ENCODE data around the gene PLB1.

Gene PLB1

GRCh38 chr2:28509361-28509760 lies 13.5 kb downstream of the PLB1 start:
- no peak overlapping the region for H3K4me3 Mint-ChIP-seq
- peaks cover 28% of the 10 kb centered on the region for H3K4me1 Mint-ChIP-seq
- H3K27ac Mint-ChIP-seq = peak overlapping the region; percentile 56
- peaks cover 13% of the 10 kb centered on the region for H3K9me3 Mint-ChIP-seq
- DNase-seq (ENCODE audit: low spot score in 2 of 2) (no peak), ATAC-seq (no peak)
- no peaks in the 10 kb centered on the region for H3K36me3 Mint-ChIP-seq

GRCh38 chr2:28510184-28510583 lies 14.3 kb downstream of the PLB1 start:
- no peak overlapping the region for H3K4me3 Mint-ChIP-seq
- ATAC-seq (no peak), DNase-seq (ENCODE audit: low spot score in 2 of 2) (no peak)
- no peaks in the 10 kb centered on the region for H3K36me3 Mint-ChIP-seq
- peaks cover 28% of the 10 kb centered on the region for H3K4me1 Mint-ChIP-seq
- no peak overlapping the region for H3K27ac Mint-ChIP-seq
- H3K9me3 Mint-ChIP-seq = peaks cover 13% of the 10 kb centered on the region

- peaks cover 13% of the 10 kb centered on the region for H3K9me3 Mint-ChIP-seq
- H3K4me1 Mint-ChIP-seq = peaks cover 15% of the 10 kb centered on the region
- no peak for ATAC-seq
- H3K27ac Mint-ChIP-seq = no peak overlapping the region
- no peak overlapping the region for H3K4me3 Mint-ChIP-seq
- DNase-seq (ENCODE audit: low spot score in 2 of 2) = no peak
- no peaks in the 10 kb centered on the region for H3K36me3 Mint-ChIP-seq
These were observed 16.2 kb downstream of the PLB1 start for GRCh38 chr2:28511871-28512606.

GRCh38 chr2:28512607-28512965 lies 16.7 kb downstream of the PLB1 start:
- Mint-ChIP-seq H3K4me1 (peaks cover 14% of the 10 kb centered on the region), H3K36me3 (no peaks in the 10 kb centered on the region), H3K27ac (no peak overlapping the region), H3K4me3 (no peak overlapping the region), H3K9me3 (peaks cover 13% of the 10 kb centered on the region)
- ATAC-seq = no peak
- DNase-seq (ENCODE audit: low spot score in 2 of 2) = no peak

- Mint-ChIP-seq H3K4me1 (peaks cover 12% of the 10 kb centered on the region), H3K4me3 (no peak overlapping the region), H3K9me3 (peaks cover 13% of the 10 kb centered on the region), H3K36me3 (no peaks in the 10 kb centered on the region), H3K27ac (no peak overlapping the region)
- DNase-seq (ENCODE audit: low spot score in 2 of 2) (no peak), ATAC-seq (no peak)
These were observed 17.2 kb downstream of the PLB1 start for GRCh38 chr2:28513097-28513496.

- Mint-ChIP-seq H3K4me3 (no peak overlapping the region), H3K4me1 (no peaks in the 10 kb centered on the region), H3K36me3 (no peaks in the 10 kb centered on the region), H3K9me3 (peaks cover 13% of the 10 kb centered on the region), H3K27ac (no peak overlapping the region)
- ATAC-seq (no peak), DNase-seq (ENCODE audit: low spot score in 2 of 2) (no peak)
These were observed 19.4 kb downstream of the PLB1 start for GRCh38 chr2:28515176-28515751.

GRCh38 chr2:28516430-28516829 lies 20.6 kb downstream of the PLB1 start:
- H3K4me3 Mint-ChIP-seq = no peak overlapping the region
- DNase-seq (ENCODE audit: low spot score in 2 of 2) = no peak
- H3K27ac Mint-ChIP-seq = no peak overlapping the region
- no peaks in the 10 kb centered on the region for H3K36me3 Mint-ChIP-seq
- H3K9me3 Mint-ChIP-seq = peaks cover 13% of the 10 kb centered on the region
- no peaks in the 10 kb centered on the region for H3K4me1 Mint-ChIP-seq
- ATAC-seq = no peak

- peaks cover 11% of the 10 kb centered on the region for H3K9me3 Mint-ChIP-seq
These were observed 21.1 kb downstream of the PLB1 start for GRCh38 chr2:28516950-28517349.

GRCh38 chr2:28521663-28522062 lies 25.8 kb downstream of the PLB1 start:
- no peaks in the 10 kb centered on the region for H3K4me1 Mint-ChIP-seq
- H3K4me3 Mint-ChIP-seq = no peak overlapping the region
- no peaks in the 10 kb centered on the region for H3K9me3 Mint-ChIP-seq
- no peaks in the 10 kb centered on the region for H3K36me3 Mint-ChIP-seq
- H3K27ac Mint-ChIP-seq = no peak overlapping the region
- DNase-seq (ENCODE audit: low spot score in 2 of 2) (no peak), ATAC-seq (peak; percentile 16)

More at GRCh38 chr2:28516950-28517349, 21.1 kb downstream of the PLB1 start:
- no peak for ATAC-seq
- no peak overlapping the region for H3K4me3 Mint-ChIP-seq
- H3K4me1 Mint-ChIP-seq = no peaks in the 10 kb centered on the region
- H3K36me3 Mint-ChIP-seq = no peaks in the 10 kb centered on the region
- H3K27ac Mint-ChIP-seq = no peak overlapping the region
- DNase-seq (ENCODE audit: low spot score in 2 of 2) = no peak

- no peak overlapping the region for H3K27ac Mint-ChIP-seq
- H3K36me3 Mint-ChIP-seq = no peaks in the 10 kb centered on the region
- ATAC-seq = no peak
- DNase-seq (ENCODE audit: low spot score in 2 of 2) = no peak
- no peak overlapping the region for H3K4me3 Mint-ChIP-seq
- H3K4me1 Mint-ChIP-seq = no peaks in the 10 kb centered on the region
- no peaks in the 10 kb centered on the region for H3K9me3 Mint-ChIP-seq
These were observed 26.6 kb downstream of the PLB1 start for GRCh38 chr2:28522481-28522880.

GRCh38 chr2:28523902-28524301 lies 28.0 kb downstream of the PLB1 start:
- H3K4me1 Mint-ChIP-seq = no peaks in the 10 kb centered on the region
- DNase-seq (ENCODE audit: low spot score in 2 of 2) (no peak), ATAC-seq (no peak)
- no peaks in the 10 kb centered on the region for H3K36me3 Mint-ChIP-seq
- no peak overlapping the region for H3K27ac Mint-ChIP-seq
- no peaks in the 10 kb centered on the region for H3K9me3 Mint-ChIP-seq
- H3K4me3 Mint-ChIP-seq = no peak overlapping the region

GRCh38 chr2:28525481-28525880 lies 29.6 kb downstream of the PLB1 start:
- H3K4me1 Mint-ChIP-seq = no peaks in the 10 kb centered on the region
- no peaks in the 10 kb centered on the region for H3K9me3 Mint-ChIP-seq
- H3K36me3 Mint-ChIP-seq = no peaks in the 10 kb centered on the region
- H3K4me3 Mint-ChIP-seq = no peak overlapping the region
- DNase-seq (ENCODE audit: low spot score in 2 of 2) (no peak), ATAC-seq (no peak)
- H3K27ac Mint-ChIP-seq = no peak overlapping the region

GRCh38 chr2:28526527-28527132 lies 30.8 kb downstream of the PLB1 start:
- H3K4me3 Mint-ChIP-seq = no peak overlapping the region
- DNase-seq (ENCODE audit: low spot score in 2 of 2) (no peak), ATAC-seq (no peak)
- H3K27ac Mint-ChIP-seq = no peak overlapping the region
- no peaks in the 10 kb centered on the region for H3K9me3 Mint-ChIP-seq
- H3K4me1 Mint-ChIP-seq = no peaks in the 10 kb centered on the region
- H3K36me3 Mint-ChIP-seq = no peaks in the 10 kb centered on the region

- DNase-seq (ENCODE audit: low spot score in 2 of 2) (no peak), ATAC-seq (no peak)
- Mint-ChIP-seq H3K9me3 (no peaks in the 10 kb centered on the region), H3K27ac (no peak overlapping the region), H3K4me1 (peaks cover 2% of the 10 kb centered on the region), H3K4me3 (no peak overlapping the region), H3K36me3 (no peaks in the 10 kb centered on the region)
These were observed 31.3 kb downstream of the PLB1 start for GRCh38 chr2:28527196-28527595.

GRCh38 chr2:28528206-28528605 lies 32.3 kb downstream of the PLB1 start:
- no peaks in the 10 kb centered on the region for H3K9me3 Mint-ChIP-seq
- no peak overlapping the region for H3K27ac Mint-ChIP-seq
- ATAC-seq = no peak
- peaks cover 9% of the 10 kb centered on the region for H3K4me1 Mint-ChIP-seq
- no peak overlapping the region for H3K4me3 Mint-ChIP-seq
- DNase-seq (ENCODE audit: low spot score in 2 of 2) = no peak
- H3K36me3 Mint-ChIP-seq = no peaks in the 10 kb centered on the region

- H3K36me3 Mint-ChIP-seq = no peaks in the 10 kb centered on the region
- DNase-seq (ENCODE audit: low spot score in 2 of 2) = no peak
- no peaks in the 10 kb centered on the region for H3K9me3 Mint-ChIP-seq
- no peak overlapping the region for H3K27ac Mint-ChIP-seq
- no peak for ATAC-seq
- H3K4me3 Mint-ChIP-seq = no peak overlapping the region
- H3K4me1 Mint-ChIP-seq = peaks cover 9% of the 10 kb centered on the region
These were observed 34.9 kb downstream of the PLB1 start for GRCh38 chr2:28530782-28531181.

Measured in stimulated activated effector memory CD8-positive, alpha-beta T cell treated with anti-CD3 and anti-CD28 coated beads, Interleukin-12 subunit alpha, Interleukin-12 subunit beta, amount 100 ng/mL, for 72 hours (primary cell).